ENCODE measurements around the gene CLOCK. TPM values are rescaled to one million over a fixed set of nuclear protein-coding genes. Genes with fewer than 3 reads are reported as not detected.

CLOCK gene
- total RNA-seq, 2 experiments from 2014 or later: 1.9 to 9.0 TPM

DNA sequence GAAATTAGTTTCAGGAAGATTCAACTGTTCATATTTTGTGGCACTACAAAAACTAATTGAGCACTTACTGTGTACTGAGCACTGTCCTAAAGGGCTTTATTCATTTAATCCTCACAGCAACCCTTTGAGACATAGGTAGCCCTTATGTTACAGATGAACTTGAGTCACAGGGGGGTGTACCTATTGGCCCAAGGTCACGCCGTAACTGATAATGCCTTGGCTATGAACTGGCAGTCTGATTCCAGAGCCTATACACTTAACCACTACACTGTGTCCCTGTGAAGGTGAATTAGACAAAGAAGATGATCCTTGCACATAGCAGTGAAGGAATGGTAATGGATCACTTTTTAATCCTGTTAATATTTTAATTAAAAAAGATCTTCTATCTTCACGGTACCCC is 138.9 kb downstream of the CLOCK start:
- no peak for DNase-seq (ENCODE audit: low spot score)
- intact Hi-C loops (cut with micrococcal nuclease; ENCODE audit: unreplicated experiment): no loop called here
- H3K9me3 ChIP-seq (ENCODE audit: low read length): no peaks in the 10 kb centered on the region
- H2AFZ ChIP-seq (ENCODE audit: low read length): no peak overlapping the region
- CTCF ChIA-PET (ENCODE audit: unreplicated experiment): no interaction called here
- H3K4me3 ChIP-seq (ENCODE audit: low read depth, low read length, poor library complexity, severe bottlenecking): no peak overlapping the region
- H4K20me1 ChIP-seq (ENCODE audit: insufficient read depth, low read length): peaks cover 4% of the 10 kb centered on the region; the same call in 1 of the 2 replicates
- peaks cover 23% of the 10 kb centered on the region for H3K4me1 ChIP-seq (ENCODE audit: insufficient read depth, low read length, poor library complexity, severe bottlenecking)
- TF ChIP-seq, protein P1, sequence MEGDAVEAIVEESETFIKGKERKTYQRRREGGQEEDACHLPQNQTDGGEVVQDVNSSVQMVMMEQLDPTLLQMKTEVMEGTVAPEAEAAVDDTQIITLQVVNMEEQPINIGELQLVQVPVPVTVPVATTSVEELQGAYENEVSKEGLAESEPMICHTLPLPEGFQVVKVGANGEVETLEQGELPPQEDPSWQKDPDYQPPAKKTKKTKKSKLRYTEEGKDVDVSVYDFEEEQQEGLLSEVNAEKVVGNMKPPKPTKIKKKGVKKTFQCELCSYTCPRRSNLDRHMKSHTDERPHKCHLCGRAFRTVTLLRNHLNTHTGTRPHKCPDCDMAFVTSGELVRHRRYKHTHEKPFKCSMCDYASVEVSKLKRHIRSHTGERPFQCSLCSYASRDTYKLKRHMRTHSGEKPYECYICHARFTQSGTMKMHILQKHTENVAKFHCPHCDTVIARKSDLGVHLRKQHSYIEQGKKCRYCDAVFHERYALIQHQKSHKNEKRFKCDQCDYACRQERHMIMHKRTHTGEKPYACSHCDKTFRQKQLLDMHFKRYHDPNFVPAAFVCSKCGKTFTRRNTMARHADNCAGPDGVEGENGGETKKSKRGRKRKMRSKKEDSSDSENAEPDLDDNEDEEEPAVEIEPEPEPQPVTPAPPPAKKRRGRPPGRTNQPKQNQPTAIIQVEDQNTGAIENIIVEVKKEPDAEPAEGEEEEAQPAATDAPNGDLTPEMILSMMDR (conservative IDR thresholded peaks at IDR 0.05; ENCODE audit: low read length): no peak
- TF ChIP-seq EZH2phosphoT487 (IDR thresholded peaks at IDR 0.05; ENCODE audit: borderline replicate concordance, low read depth, low read length): no peak
- no TSS peak for BruUV-seq (replicated peaks)
- POLR2A ChIA-PET: no interaction called here
- peaks cover 96% of the 10 kb centered on the region for H3K79me2 ChIP-seq (ENCODE audit: insufficient read depth, low read depth, low read length)
- no peaks in the 10 kb centered on the region for H3K9me2 ChIP-seq (ENCODE audit: insufficient read depth, low read length)
- H3K4me2 ChIP-seq (ENCODE audit: low read length): no peak overlapping the region
- H3K36me3 ChIP-seq (ENCODE audit: insufficient read depth, low read length): peaks cover 95% of the 10 kb centered on the region
- H3K27ac ChIP-seq (ENCODE audit: low read depth, low read length, poor library complexity, severe bottlenecking): no peak overlapping the region

DNA sequence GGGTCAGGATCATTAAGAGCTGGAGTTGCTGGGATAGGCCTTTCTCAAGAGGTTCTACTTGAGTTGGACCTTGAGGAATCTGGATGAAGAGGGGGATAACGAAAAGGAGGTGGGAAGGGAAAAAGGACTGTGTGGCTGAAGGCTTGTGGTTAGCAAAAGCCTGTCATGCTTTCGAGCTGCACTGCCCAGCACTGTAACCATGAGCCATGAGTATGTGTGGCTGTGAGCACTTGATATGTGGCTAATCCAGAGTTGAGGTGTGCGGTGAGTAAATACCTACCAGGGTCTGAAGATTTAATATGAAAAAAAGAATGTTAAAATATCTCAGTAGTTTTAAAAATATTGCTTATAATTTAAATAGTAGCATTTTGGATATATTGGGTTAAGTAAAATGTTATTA is 139.6 kb downstream of the CLOCK start:
- peaks cover 23% of the 10 kb centered on the region for H3K4me1 ChIP-seq (ENCODE audit: insufficient read depth, low read length, poor library complexity, severe bottlenecking)
- no peak for DNase-seq (ENCODE audit: low spot score)
- ChIA-PET CTCF (ENCODE audit: unreplicated experiment) (no interaction called here), POLR2A (no interaction called here)
- TF ChIP-seq, protein P1 (conservative IDR thresholded peaks at IDR 0.05; ENCODE audit: low read length): no peak
- TF ChIP-seq EZH2phosphoT487 (IDR thresholded peaks at IDR 0.05; ENCODE audit: borderline replicate concordance, low read depth, low read length): no peak
- no peaks in the 10 kb centered on the region for H3K9me3 ChIP-seq (ENCODE audit: low read length)
- no peak overlapping the region for H3K4me3 ChIP-seq (ENCODE audit: low read depth, low read length, poor library complexity, severe bottlenecking)
- no TSS peak for BruUV-seq (replicated peaks)
- no peak overlapping the region for H3K4me2 ChIP-seq (ENCODE audit: low read length)
- H3K27ac ChIP-seq (ENCODE audit: low read depth, low read length, poor library complexity, severe bottlenecking): no peak overlapping the region
- no peaks in the 10 kb centered on the region for H3K9me2 ChIP-seq (ENCODE audit: insufficient read depth, low read length)
- H3K36me3 ChIP-seq (ENCODE audit: insufficient read depth, low read length): peaks cover 92% of the 10 kb centered on the region
- intact Hi-C loops (cut with micrococcal nuclease; ENCODE audit: unreplicated experiment): no loop called here
- peaks cover 94% of the 10 kb centered on the region for H3K79me2 ChIP-seq (ENCODE audit: insufficient read depth, low read depth, low read length)
- peaks cover 4% of the 10 kb centered on the region; the same call in 1 of the 2 replicates for H4K20me1 ChIP-seq (ENCODE audit: insufficient read depth, low read length)
- H2AFZ ChIP-seq (ENCODE audit: low read length): no peak overlapping the region

DNA sequence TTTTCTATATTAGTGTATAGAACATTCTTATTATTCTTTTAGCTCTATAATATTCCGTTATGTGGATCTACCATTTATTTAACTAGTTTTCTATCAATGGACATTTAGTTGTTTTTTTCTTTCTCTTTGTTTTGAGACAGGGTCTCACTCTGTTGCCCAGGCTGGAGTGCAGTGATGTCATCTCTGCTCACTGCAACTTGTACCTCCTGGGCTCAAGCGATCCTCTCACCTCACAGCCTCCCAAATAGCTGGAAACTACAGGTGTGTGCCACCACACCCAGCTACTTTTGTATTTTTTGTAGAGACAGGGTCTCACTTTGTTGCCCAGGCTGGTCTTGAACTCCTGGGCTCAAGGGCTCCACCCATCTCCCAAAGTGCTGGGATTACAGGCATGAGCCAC is 140.2 kb downstream of the CLOCK start:
- Histone ChIP-seq H4K20me1 (ENCODE audit: insufficient read depth, low read length) (peaks cover 4% of the 10 kb centered on the region; the same call in 1 of the 2 replicates), H3K9me3 (ENCODE audit: low read length) (no peaks in the 10 kb centered on the region), H3K4me2 (ENCODE audit: low read length) (no peak overlapping the region), H3K4me3 (ENCODE audit: low read depth, low read length, poor library complexity, severe bottlenecking) (no peak overlapping the region), H3K79me2 (ENCODE audit: insufficient read depth, low read depth, low read length) (peaks cover 97% of the 10 kb centered on the region), H2AFZ (ENCODE audit: low read length) (no peak overlapping the region), H3K9me2 (ENCODE audit: insufficient read depth, low read length) (no peaks in the 10 kb centered on the region), H3K27ac (ENCODE audit: low read depth, low read length, poor library complexity, severe bottlenecking) (no peak overlapping the region), H3K36me3 (ENCODE audit: insufficient read depth, low read length) (peaks cover 90% of the 10 kb centered on the region), H3K4me1 (ENCODE audit: insufficient read depth, low read length, poor library complexity, severe bottlenecking) (peaks cover 23% of the 10 kb centered on the region)
- TF ChIP-seq, protein P1 (conservative IDR thresholded peaks at IDR 0.05; ENCODE audit: low read length): no peak
- TF ChIP-seq EZH2phosphoT487 (IDR thresholded peaks at IDR 0.05; ENCODE audit: borderline replicate concordance, low read depth, low read length): no peak
- no peak for DNase-seq (ENCODE audit: low spot score)
- BruUV-seq (replicated peaks): no TSS peak
- ChIA-PET CTCF (ENCODE audit: unreplicated experiment) (no interaction called here), POLR2A (interaction anchor here (0.6 to 1.3 kb wide), 3 partner anchors 12 to 1452 kb away, joined by 3 read pairs; no protein-coding TSS in a partner anchor)
- intact Hi-C loops (cut with micrococcal nuclease; ENCODE audit: unreplicated experiment): no loop called here

Data from OCI-LY7 (cell line).